SJSA1 (cell line): ENCODE measurements around the gene KLHL2. TPM values are rescaled to one million over a fixed set of nuclear protein-coding genes. Genes with fewer than 3 reads are reported as not detected.
A peak's percentile ranks its signal among the peaks of the same experiment; 100 is the strongest.
"Not testable (repeated sequence)": the region's sequence is repeated elsewhere in the genome, so short reads cannot be mapped to it uniquely, and the experiment has no call there.

ENCODE experiments used
- DNase-seq, 2 experiments: peaks; one replicate each; pipeline ENCODE4 v3.0.0-alpha.2; 2015 to 2020; ENCODE audit warnings: low spot score in 2 of 2, low read depth in 1 of 2
- H3K27ac ChIP-seq: fragments of 250-450 bp; sonication (Bioruptor Pico); 2 replicates; pipeline ENCODE4 v1.5.1; 2020; ENCODE audit warnings: mild to moderate bottlenecking, moderate library complexity
- H3K27me3 ChIP-seq: fragments of 250-450 bp; sonication (Bioruptor Pico); replicated peaks from 2 replicates; pipeline ENCODE4 v1.5.1; 2020; ENCODE audit warnings: mild to moderate bottlenecking, moderate library complexity
- H3K36me3 ChIP-seq: fragments of 250-450 bp; sonication (Bioruptor Pico); 2 replicates; pipeline ENCODE4 v1.5.1; 2020; ENCODE audit warnings: mild to moderate bottlenecking
- H3K4me1 ChIP-seq: fragments of 250-450 bp; sonication (Bioruptor Pico); replicated peaks from 2 replicates; pipeline ENCODE4 v1.6.1; 2021; ENCODE audit warnings: mild to moderate bottlenecking
- H3K4me3 ChIP-seq: fragments of 250-450 bp; sonication (Bioruptor Pico); 2 replicates; pipeline ENCODE4 v1.5.1; 2020; ENCODE audit warnings: mild to moderate bottlenecking
- H3K9me3 ChIP-seq: fragments of 250-450 bp; sonication (Bioruptor Pico); replicated peaks from 2 replicates; pipeline ENCODE4 v1.5.1; 2020; ENCODE audit warnings: mild to moderate bottlenecking
- total RNA-seq: library from RNA; depleted of rRNA; stranded (reverse); fragments of >200 nt; shearing (Covaris generic); gene quantifications from 2 replicates; pipeline ENCODE4 v1.2.3, GENCODE V29; 2014

Gene KLHL2
- total RNA-seq, 1 experiment from 2014 or later = 30.9 TPM

DNA sequence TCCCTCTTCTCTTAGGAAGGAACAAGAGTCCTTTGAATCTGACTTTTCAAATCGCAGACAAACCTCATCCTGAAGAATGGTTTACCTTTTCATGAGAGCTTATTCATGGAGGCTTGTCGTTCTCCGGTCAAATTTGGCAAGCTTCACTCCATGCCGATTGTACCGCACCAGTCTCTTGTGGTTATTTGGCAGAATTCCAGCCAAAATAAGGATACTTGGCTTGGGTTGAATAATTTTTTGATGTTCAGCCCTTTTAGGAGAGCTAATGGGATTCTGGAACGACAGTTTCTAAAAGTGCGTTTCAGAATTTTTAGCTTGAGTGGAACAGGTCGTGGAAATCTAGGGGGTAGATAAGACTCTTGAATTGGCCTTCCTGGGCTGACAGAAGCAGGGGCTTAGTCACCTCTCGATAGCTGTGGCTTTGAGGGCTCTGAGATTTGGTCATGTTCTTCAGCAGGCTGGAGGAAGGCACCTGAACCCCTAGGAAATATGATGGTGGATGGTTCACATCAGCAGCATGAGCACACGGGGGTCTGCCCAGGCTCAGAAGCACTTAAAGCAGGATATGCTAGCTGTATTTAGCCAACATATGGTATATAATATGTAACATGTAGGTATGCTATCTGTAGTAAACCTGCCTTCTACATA lies 1.5 kb downstream of the KLHL2 start:
- H3K4me3 ChIP-seq = peak overlapping the region; percentile 98
- H3K4me1 ChIP-seq = peaks cover 61% of the 10 kb centered on the region
- DNase-seq = peak in 1 of 2 experiments; percentile 14
- no peak overlapping the region for H3K27ac ChIP-seq
- no peaks in the 10 kb centered on the region for H3K9me3 ChIP-seq
- H3K27me3 ChIP-seq = no peaks in the 10 kb centered on the region
- peaks cover 5% of the 10 kb centered on the region for H3K36me3 ChIP-seq

DNA sequence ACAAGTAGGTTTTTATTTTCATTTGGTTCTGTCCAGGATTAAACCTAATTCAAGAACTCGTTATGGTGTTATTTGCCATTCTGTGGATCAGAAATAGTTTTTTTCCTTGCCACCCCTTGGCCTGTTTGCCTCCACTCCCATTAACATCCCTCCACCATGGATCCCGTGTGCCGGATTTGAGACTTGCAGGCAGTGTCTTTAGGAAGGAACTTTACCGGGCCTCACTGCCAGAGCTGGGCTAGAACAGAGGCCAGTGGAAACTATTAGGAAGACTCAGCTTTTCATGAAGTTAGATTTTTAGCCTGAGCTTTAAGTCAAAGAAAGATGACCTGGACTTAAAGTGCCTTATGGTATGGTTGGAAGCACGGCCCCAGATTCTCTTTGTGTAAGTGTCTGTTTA lies 2.4 kb downstream of the KLHL2 start:
- H3K4me3 ChIP-seq = no peak overlapping the region
- no peak overlapping the region for H3K27ac ChIP-seq
- no peaks in the 10 kb centered on the region for H3K27me3 ChIP-seq
- H3K9me3 ChIP-seq = no peaks in the 10 kb centered on the region
- H3K36me3 ChIP-seq = peaks cover 5% of the 10 kb centered on the region
- DNase-seq = no peak
- peaks cover 61% of the 10 kb centered on the region for H3K4me1 ChIP-seq

DNA sequence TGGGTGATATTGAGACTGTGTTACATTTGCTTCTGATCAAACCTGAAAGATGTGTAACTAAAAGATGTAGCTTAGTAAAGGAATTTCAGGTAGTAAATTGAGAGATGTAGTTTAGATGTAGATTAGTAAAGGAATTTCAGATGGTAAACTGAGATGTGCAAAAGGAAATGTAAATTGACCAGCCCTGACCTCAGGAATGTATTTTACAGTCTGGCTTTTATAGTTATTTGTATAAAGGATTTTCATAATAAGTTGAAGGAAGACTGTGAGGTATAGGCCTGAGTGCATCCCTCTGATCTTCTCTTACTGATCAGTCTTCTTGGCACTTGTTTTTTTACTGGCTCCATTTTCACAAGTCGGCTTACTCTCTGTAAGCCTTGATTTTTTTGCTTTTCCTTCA lies 3.2 kb downstream of the KLHL2 start:
- H3K9me3 ChIP-seq = no peaks in the 10 kb centered on the region
- no peak for DNase-seq
- H3K4me3 ChIP-seq = no peak overlapping the region
- H3K36me3 ChIP-seq = peaks cover 5% of the 10 kb centered on the region
- no peaks in the 10 kb centered on the region for H3K27me3 ChIP-seq
- H3K4me1 ChIP-seq = peaks cover 62% of the 10 kb centered on the region
- H3K27ac ChIP-seq = no peak overlapping the region

DNA sequence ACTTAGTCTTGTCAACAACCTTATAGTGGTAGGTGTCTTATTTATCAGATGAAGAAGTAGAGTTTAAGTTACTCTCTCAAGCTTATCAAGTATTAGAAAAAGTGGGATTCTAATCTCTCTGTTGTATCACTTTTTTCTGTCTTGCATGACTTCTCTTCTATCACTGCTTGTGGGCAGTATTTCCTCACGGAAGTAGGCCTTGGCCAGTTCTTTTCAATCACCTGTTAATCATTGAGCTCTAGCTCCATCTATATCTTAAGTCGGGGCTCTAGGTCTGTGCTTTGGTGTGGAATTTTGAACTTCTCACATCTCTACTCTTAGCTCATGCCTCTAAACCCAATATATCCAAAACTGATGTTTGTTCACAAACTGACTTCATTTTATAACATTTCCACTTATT lies 5.3 kb downstream of the KLHL2 start:
- H3K4me1 ChIP-seq = peaks cover 71% of the 10 kb centered on the region
- H3K27me3 ChIP-seq, H3K27ac ChIP-seq, H3K36me3 ChIP-seq, H3K9me3 ChIP-seq, H3K4me3 ChIP-seq, DNase-seq: not testable (repeated sequence)

DNA sequence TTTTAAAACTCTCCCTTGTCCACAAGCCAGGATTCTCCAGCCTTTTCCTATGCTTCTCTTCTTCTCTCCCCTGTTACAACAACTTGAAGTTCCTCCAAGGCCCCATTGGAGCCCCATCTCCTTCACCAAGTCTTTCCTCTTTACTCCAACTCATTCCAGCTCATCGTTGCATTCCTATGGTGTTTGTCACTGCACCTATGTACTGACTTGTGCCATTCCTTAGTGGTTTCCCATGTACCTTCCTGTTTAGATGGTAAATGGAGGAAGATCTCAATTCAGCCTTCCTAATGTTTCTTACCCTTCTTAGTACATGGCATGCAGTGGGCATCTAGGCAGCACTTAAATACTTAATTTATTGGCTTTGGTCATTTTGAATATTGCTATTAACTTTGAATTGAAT lies 6.0 kb downstream of the KLHL2 start:
- not testable (repeated sequence) for DNase-seq, H3K27me3 ChIP-seq, H3K9me3 ChIP-seq, H3K36me3 ChIP-seq, H3K4me3 ChIP-seq, H3K27ac ChIP-seq
- H3K4me1 ChIP-seq = peaks cover 69% of the 10 kb centered on the region

DNA sequence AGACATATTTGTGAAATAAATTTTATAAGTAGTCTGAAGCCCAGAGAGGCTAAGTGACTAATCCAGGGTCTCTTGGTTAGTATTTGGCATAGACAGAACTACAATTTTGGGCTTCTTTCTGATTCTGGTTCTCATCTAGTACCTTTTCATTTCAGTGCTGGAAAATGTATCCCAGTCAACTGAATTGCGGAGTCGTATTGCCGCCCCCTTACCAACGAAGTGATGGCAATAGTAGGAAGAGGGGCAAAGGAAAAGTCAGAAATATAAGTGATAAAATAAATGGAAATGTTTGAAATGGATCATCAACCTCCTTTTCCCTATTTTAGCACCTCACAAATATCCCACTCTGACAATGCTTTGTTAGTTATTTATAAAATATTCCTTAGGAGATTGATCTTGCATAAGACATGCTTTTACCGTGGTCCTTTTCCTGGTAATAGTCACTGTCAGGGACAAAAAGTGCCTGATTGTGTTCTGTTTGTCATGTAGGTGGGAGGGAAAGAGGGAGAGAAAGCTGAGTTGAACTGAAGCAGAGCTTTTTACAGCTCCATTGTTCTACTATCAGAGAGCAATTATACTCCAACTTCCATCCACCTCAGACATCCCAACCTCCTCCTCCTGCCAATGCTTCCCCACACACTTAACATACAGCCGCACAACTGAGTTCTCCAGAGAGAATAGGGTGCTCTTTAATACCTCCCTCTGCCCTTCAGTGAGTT lies 6.8 kb downstream of the KLHL2 start:
- DNase-seq = peak in 1 of 2 experiments; percentile 36
- H3K27ac ChIP-seq = peak overlapping the region; percentile 71
- H3K9me3 ChIP-seq, H3K4me3 ChIP-seq, H3K36me3 ChIP-seq, H3K27me3 ChIP-seq: not testable (repeated sequence)
- H3K4me1 ChIP-seq = peaks cover 61% of the 10 kb centered on the region

DNA sequence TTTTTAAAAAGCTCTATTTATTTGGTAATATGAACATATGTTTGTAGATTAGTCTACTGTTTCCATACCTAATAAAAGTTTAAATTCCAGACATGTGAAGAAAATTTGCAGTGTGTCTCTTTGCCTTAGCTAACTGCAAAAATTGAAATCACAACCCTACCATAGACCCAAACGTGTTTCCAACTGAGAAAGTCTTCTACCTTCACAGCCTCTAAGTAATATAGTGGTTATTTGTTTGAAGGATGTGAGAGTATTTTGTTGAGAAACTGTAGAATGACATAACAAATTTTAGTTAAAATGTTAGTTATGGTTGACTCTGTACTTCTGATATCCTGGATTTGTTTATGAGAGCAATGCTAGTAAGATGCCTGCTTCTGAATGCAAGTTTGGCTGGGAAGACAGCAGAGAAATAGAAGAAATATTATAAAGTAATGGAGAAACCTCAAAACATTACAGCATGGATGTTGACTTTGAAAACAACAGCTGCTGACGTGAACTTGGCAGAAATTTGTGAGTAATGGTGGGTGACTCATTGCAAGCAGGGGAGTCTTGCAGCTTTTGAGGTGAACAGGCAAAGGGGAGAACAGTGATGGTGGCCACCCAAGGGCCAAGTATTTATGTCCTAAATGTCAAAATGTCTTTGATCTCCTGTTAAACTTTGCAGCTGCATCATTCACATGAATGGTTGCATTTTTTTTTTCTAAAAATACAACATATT lies 7.8 kb downstream of the KLHL2 start:
- not testable (repeated sequence) for H3K4me3 ChIP-seq, H3K27me3 ChIP-seq, H3K36me3 ChIP-seq, H3K9me3 ChIP-seq
- H3K27ac ChIP-seq = peak overlapping the region; percentile 76
- H3K4me1 ChIP-seq = peaks cover 51% of the 10 kb centered on the region
- DNase-seq = peak; percentile 73 to 83

DNA sequence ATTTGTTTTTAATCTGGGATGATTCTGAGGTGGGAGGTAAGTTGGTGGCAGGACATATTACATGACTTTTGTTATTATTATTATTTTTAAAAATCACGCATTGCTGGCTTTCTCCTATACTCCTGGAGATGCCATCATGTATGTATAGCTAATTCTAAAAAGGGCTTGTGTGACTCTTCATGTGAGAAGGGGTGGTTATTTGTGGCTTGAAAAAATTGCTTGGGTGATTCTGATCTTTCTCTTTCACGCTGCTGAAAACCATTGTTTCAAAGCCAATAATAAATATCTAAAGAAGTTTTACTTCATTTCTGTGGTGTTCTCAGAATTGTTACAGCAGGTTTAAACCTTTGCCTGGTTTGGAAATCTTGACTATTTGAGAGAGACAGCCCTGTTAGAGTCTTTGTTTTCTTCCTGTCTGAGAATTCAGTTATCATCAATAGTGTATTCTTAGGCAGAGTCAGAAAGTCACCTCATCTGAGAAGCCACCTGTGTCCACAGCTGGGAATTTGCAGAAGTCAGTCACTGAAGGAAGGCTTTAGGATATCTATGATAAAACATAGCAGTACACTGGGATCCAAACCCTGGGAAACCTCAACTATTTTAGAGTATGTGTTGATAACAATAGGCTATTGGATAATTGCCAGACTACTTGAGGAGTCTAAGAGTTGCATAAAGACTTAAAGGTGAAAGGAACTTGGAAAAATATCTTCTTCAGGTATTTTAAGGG lies 8.6 kb downstream of the KLHL2 start:
- not testable (repeated sequence) for H3K9me3 ChIP-seq, H3K4me3 ChIP-seq, H3K36me3 ChIP-seq, H3K27me3 ChIP-seq
- Histone ChIP-seq H3K27ac (peak overlapping the region; percentile 76), H3K4me1 (peaks cover 44% of the 10 kb centered on the region)
- peak in 1 of 2 experiments; percentile 44 for DNase-seq

DNA sequence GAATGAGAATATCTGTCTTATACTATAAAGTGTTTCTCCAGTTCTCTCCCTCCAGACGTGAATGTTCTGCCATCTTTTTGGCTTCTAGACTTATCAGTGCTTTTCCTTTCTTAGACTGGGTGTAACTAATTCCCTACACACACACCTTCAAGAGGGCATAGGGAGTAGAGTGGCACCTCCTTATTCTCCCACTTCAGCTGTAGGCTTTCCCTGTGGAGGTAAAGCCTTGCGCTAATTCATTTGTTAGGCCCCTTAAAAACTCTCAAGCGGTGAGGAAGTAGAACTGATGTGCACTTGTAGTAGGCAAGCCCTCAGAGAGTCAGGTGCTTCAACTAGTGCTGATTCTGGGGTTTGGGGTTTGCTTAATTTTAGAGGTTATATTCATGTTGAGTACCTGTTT lies 10.0 kb downstream of the KLHL2 start:
- Histone ChIP-seq H3K4me1 (peaks cover 38% of the 10 kb centered on the region), H3K4me3 (no peak overlapping the region)

DNA sequence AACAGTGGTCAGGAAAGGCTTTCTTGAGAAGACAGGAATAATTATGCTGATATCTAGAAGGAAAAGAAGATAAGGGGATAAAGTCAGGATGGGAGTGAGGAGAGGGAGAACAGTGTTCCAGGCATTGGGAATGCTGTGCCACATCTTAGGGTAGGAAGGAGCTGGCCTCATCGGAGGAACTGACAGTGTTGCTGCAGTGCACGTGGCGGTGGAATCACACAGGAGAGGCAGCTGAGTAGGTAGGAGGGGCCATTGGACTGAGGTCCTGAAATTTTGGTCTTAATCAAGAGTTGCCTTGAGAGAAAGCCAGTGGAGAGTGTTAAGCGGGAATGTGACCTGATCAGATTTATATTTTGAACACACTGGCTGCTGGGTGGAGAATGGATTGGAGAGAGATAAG lies 13.9 kb downstream of the KLHL2 start:
- H3K27ac ChIP-seq, DNase-seq, H3K4me3 ChIP-seq, H3K36me3 ChIP-seq, H3K27me3 ChIP-seq, H3K9me3 ChIP-seq: not testable (repeated sequence)
- peaks cover 11% of the 10 kb centered on the region for H3K4me1 ChIP-seq

More for the DNA sequence above, 10.0 kb downstream of the KLHL2 start:
- Histone ChIP-seq H3K9me3 (no peaks in the 10 kb centered on the region), H3K27me3 (no peaks in the 10 kb centered on the region), H3K36me3 (no peaks in the 10 kb centered on the region), H3K27ac (no peak overlapping the region)
- no peak for DNase-seq

DNA sequence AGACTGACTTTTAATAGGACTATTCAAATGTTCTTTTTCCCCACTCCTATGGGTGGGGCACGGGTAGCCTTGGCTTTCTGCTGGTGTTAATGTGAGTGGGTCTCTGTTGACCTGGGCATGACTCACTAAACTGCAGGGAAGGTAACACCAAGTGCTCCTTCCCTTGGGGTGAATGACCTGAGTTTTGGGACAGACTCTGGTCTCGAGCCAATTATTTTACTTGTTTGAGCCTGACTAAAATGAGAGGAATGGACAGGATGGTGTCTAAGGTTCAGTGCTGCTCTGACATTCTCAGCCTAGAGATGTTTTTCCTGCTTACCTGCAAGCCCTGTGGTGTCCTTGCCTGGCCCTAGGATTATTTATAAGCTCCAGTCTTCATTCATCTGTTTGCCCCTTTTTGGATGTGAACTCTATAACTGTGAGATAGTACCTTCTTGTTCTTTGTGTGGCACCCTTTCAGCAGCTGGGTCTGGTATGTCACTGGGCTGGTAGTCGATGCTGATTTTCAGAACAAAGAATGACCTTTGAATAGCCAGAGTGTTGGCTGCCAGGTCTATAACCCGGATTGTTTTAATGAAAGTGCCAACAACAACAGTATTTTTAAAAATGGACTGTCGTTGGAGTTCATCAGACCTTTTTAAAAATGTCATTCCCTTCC lies 14.8 kb downstream of the KLHL2 start:
- not testable (repeated sequence) for H3K36me3 ChIP-seq, DNase-seq, H3K9me3 ChIP-seq, H3K27ac ChIP-seq, H3K27me3 ChIP-seq, H3K4me1 ChIP-seq, H3K4me3 ChIP-seq

DNA sequence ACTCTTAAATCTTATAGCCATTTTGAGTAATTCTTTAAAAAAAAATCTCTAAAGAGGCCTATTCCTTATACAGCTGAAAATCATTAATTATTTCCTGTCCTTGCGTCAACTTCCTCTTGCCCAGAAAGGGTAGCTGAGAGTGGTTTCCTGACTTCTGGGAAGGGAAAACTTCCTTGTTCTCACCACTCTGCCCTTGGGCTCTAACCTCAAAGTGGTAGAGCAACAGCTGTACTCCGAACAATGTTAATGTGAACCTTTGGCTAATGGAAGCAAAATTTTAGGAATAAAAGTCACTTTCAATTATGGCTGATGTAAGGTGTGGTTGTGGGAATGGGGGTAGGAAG lies 15.3 kb downstream of the KLHL2 start:
- Histone ChIP-seq H3K36me3 (no peaks in the 10 kb centered on the region), H3K4me3 (no peak overlapping the region), H3K9me3 (no peaks in the 10 kb centered on the region), H3K27ac (no peak overlapping the region), H3K27me3 (no peaks in the 10 kb centered on the region), H3K4me1 (no peaks in the 10 kb centered on the region)
- no peak for DNase-seq

DNA sequence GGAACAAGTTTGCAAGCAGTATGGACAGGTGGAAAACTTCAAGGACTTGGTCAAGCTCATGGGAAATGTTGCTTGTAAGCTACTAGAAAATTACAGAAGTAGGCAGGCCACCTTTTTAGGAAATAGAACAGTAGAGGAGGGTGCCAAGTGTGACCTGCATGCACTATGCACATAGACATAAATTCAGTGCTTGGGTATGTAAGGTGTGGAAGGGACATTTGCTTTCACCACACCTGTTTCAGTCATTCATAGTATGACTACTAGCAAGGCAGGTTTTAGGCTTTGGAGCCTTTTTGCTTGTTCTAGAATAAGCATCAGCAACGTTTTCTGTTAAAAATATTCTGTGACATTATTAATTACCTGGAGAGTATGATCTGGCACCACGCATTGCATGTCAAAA lies 20.0 kb downstream of the KLHL2 start:
- not testable (repeated sequence) for H3K27ac ChIP-seq, H3K27me3 ChIP-seq, H3K36me3 ChIP-seq, H3K4me3 ChIP-seq, H3K9me3 ChIP-seq, H3K4me1 ChIP-seq, DNase-seq
